Sigmoid colon (tissue), 7 donors: ENCODE results near the gene DCK. TPM values are rescaled to one million over a fixed set of nuclear protein-coding genes. Genes with fewer than 3 reads are reported as not detected.
"Not testable (repeated sequence)": the region's sequence is repeated elsewhere in the genome, so short reads cannot be mapped to it uniquely, and the experiment has no call there.

Experiments used
- DNase-seq: peaks from one replicate; pipeline ENCODE4 v3.0.0-alpha.2; 2019
- H3K27ac ChIP-seq, 4 donors: fragments of 200-600 bp; sonication (generic); one replicate each; pipeline ENCODE4 v1.5.1; 2016 to 2019; ENCODE audit warnings: mild to moderate bottlenecking in 1 of 4
- H3K27me3 ChIP-seq, 3 donors: fragments of 200-600 bp; sonication (generic); one replicate each; pipeline ENCODE4 v1.5.1; 2019; ENCODE audit warnings: mild to moderate bottlenecking in 1 of 3
- H3K36me3 ChIP-seq, 4 donors: fragments of 200-600 bp; sonication (generic); one replicate each; pipeline ENCODE4 v1.5.1; 2016 to 2019
- H3K4me1 ChIP-seq, 4 donors: fragments of 200-600 bp; sonication (generic); one replicate each; pipeline ENCODE4 v1.5.1; 2017 to 2019
- H3K4me3 ChIP-seq, 4 donors: fragments of 200-600 bp; sonication (generic); one replicate each; pipeline ENCODE4 v1.5.1; 2017 to 2019; ENCODE audit warnings: mild to moderate bottlenecking in 2 of 4, moderate library complexity in 1 of 4
- H3K9me3 ChIP-seq, 4 donors: fragments of 200-600 bp in 3 of 4; sonication (generic) in 3 of 4; one replicate each; pipeline versions ENCODE4 v1.5.1 to v1.6.1; 2013 to 2019
- EP300 ChIP-seq, 4 donors: sonication (generic); formaldehyde crosslinking; IDR thresholded peaks; one replicate each; pipeline ENCODE4 v1.6.1; 2017; ENCODE audit warnings: antibody characterized with exemption in 4 of 4
- POLR2A ChIP-seq, 2 donors: fragments of 450-650 bp; IDR thresholded peaks; one replicate each; pipeline ENCODE4 v1.6.1; 2016; ENCODE audit warnings: antibody characterized with exemption in 2 of 2, mild to moderate bottlenecking in 2 of 2, moderate library complexity in 2 of 2
- POLR2AphosphoS5 ChIP-seq, 4 donors: sonication (generic); formaldehyde crosslinking; IDR thresholded peaks; one replicate each; pipeline ENCODE4 v1.6.1; 2017; ENCODE audit warnings: antibody characterized with exemption in 4 of 4
- WGBS, 2 donors: extraction: QIAGEN DNeasy Blood & Tissue Kit; methylation state at CpG; one replicate each; pipeline ENCODE4 v1.1.7; 2013; 5-methylcytosine and 5-hydroxymethylcytosine counted together
- intact Hi-C: fragments of 100-400 bp; cut with DNase I; formaldehyde crosslinking; loops from one replicate; pipeline ENCODE4 v1.15.1; 2023
- polyA plus RNA-seq, 3 donors: library from polyadenylated mRNA; stranded (reverse); fragments of 200-250 nt; gene quantifications; one replicate each; pipeline ENCODE4 v1.2.3, GENCODE V29; 2013
- total RNA-seq, 4 donors: library from RNA; depleted of rRNA; stranded (reverse); fragments of >200 nt; gene quantifications; one replicate each; pipeline ENCODE4 v1.1.0, GENCODE V29; 2016
- TF ChIP-seq, protein P1 (sequence below), 4 experiments: fragments of 450-650 bp in 3 of 4; fragments of 200-600 bp in 1 of 4; IDR thresholded peaks; one replicate each; pipeline ENCODE4 v1.5.1; 2016 to 2019; ENCODE audit warnings: antibody characterized with exemption in 4 of 4, mild to moderate bottlenecking in 3 of 4, moderate library complexity in 2 of 4
- donor health status: healthy with polysubstance abuse.
- donor health status: Bipolar disorder and iron deficiency.
- donor health status: healthy.

DCK gene
- total and polyA plus RNA-seq, 7 donors = 10.0 to 26.0 (median 17.3) TPM

DNA sequence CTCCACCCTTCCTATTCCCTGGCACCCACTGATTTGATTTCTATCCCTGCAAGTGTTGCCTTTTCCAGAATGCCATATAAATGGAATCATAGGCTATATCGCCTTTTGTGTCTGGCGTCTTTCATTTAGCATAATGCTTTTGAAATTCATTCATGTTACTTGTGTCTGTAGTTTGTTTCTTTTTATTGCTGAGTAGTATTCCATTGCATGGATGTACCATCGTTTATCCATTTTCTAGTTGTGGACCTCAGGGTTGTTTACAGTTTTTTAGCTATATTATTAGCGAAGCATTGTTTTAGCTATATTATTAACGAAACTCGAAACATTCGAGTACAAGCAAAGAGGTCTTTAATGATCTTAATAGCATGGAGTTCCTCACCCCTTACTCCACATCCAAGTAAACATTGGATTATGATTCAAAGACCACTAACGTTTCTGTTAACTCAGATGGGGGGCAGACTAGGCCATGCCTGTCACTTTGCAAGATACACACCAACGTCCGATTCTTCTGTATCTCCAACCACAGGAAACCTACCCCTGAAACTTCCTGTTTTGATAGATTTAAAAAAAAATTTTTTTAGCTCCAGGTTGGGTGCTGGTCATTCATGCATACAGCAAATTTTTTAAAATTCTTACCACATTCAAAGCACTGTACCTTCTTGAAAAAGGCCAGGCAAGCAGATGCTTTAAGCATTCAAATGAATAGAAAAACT lies 1.1 kb downstream of the DCK start:
- DNase-seq = no peak
- peaks cover 0 to 45% (median 23%) of the 10 kb centered on the region in 4 donors for H3K4me1 ChIP-seq
- intact Hi-C loops = no loop called here

GRCh38 chr4:70996018-70996360 lies 2.5 kb downstream of the DCK start:
- Histone ChIP-seq H3K27ac (no peak overlapping the region), H3K9me3 (no peaks in the 10 kb centered on the region), H3K4me1 (peaks cover 0 to 45% (median 23%) of the 10 kb centered on the region in 4 donors), H3K4me3 (no peak overlapping the region), H3K36me3 (peaks cover 0 to 16% (median 0%) of the 10 kb centered on the region in 4 donors), H3K27me3 (no peaks in the 10 kb centered on the region)
- no peak for DNase-seq
- intact Hi-C loops = no loop called here
- TF ChIP-seq, protein P1, sequence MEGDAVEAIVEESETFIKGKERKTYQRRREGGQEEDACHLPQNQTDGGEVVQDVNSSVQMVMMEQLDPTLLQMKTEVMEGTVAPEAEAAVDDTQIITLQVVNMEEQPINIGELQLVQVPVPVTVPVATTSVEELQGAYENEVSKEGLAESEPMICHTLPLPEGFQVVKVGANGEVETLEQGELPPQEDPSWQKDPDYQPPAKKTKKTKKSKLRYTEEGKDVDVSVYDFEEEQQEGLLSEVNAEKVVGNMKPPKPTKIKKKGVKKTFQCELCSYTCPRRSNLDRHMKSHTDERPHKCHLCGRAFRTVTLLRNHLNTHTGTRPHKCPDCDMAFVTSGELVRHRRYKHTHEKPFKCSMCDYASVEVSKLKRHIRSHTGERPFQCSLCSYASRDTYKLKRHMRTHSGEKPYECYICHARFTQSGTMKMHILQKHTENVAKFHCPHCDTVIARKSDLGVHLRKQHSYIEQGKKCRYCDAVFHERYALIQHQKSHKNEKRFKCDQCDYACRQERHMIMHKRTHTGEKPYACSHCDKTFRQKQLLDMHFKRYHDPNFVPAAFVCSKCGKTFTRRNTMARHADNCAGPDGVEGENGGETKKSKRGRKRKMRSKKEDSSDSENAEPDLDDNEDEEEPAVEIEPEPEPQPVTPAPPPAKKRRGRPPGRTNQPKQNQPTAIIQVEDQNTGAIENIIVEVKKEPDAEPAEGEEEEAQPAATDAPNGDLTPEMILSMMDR (IDR thresholded peaks at IDR 0.05) = no peak
- TF ChIP-seq EP300 (IDR thresholded peaks at IDR 0.05) (no peak), POLR2AphosphoS5 (IDR thresholded peaks at IDR 0.05) (no peak), POLR2A (IDR thresholded peaks at IDR 0.05) (no peak)
- 38 to 72% methylated on average over 4 of the region's 4 CpGs for WGBS, 2 donors

More for the DNA sequence above, 1.1 kb downstream of the DCK start:
- WGBS, 2 donors = 46 to 67% methylated on average over 10 of the region's 10 CpGs
- Histone ChIP-seq H3K27ac (peak overlapping the region in 3 of 4 donors; percentile 84 to 87 (median 86)), H3K4me3 (peak overlapping the region; percentile 61 to 85 (median 75)), H3K27me3 (no peaks in the 10 kb centered on the region), H3K36me3 (peaks cover 0 to 16% (median 0%) of the 10 kb centered on the region in 4 donors), H3K9me3 (no peaks in the 10 kb centered on the region)
- no peak for TF ChIP-seq EP300 (IDR thresholded peaks at IDR 0.05)
- TF ChIP-seq POLR2A (IDR thresholded peaks at IDR 0.05) = no peak
- TF ChIP-seq, protein P1 (IDR thresholded peaks at IDR 0.05) = no peak
- TF ChIP-seq POLR2AphosphoS5 (IDR thresholded peaks at IDR 0.05) = no peak

GRCh38 chr4:70997036-70997435 lies 3.6 kb downstream of the DCK start:
- Histone ChIP-seq H3K4me1 (peaks cover 0 to 45% (median 23%) of the 10 kb centered on the region in 4 donors), H3K27ac (peak overlapping the region in 2 of 4 donors; percentile 12), H3K4me3 (no peak overlapping the region), H3K36me3 (peaks cover 0 to 16% (median 0%) of the 10 kb centered on the region in 4 donors), H3K9me3 (no peaks in the 10 kb centered on the region), H3K27me3 (no peaks in the 10 kb centered on the region)
- 65 to 73% methylated on average over 1 of the region's 1 CpG for WGBS, 2 donors
- DNase-seq = no peak
- TF ChIP-seq POLR2AphosphoS5 (IDR thresholded peaks at IDR 0.05) = no peak
- TF ChIP-seq EP300 (IDR thresholded peaks at IDR 0.05) = no peak
- no peak for TF ChIP-seq POLR2A (IDR thresholded peaks at IDR 0.05)
- TF ChIP-seq, protein P1 (IDR thresholded peaks at IDR 0.05) = no peak
- intact Hi-C loops = no loop called here

GRCh38 chr4:70997546-70997945 lies 4.1 kb downstream of the DCK start:
- Histone ChIP-seq H3K4me1 (peaks cover 0 to 41% (median 19%) of the 10 kb centered on the region in 4 donors), H3K27me3 (no peaks in the 10 kb centered on the region), H3K9me3 (no peaks in the 10 kb centered on the region), H3K36me3 (peaks cover 0 to 16% (median 0%) of the 10 kb centered on the region in 4 donors), H3K4me3 (no peak overlapping the region), H3K27ac (peak overlapping the region in 2 of 4 donors; percentile 12)
- no peak for DNase-seq
- WGBS, 2 donors = 35 to 56% methylated on average over 2 of the region's 2 CpGs
- TF ChIP-seq POLR2AphosphoS5 (IDR thresholded peaks at IDR 0.05) (no peak), POLR2A (IDR thresholded peaks at IDR 0.05) (no peak), EP300 (IDR thresholded peaks at IDR 0.05) (no peak)
- TF ChIP-seq, protein P1 (IDR thresholded peaks at IDR 0.05) = no peak
- intact Hi-C loops = no loop called here

- DNase-seq, intact Hi-C loops, H3K9me3 ChIP-seq, H3K27me3 ChIP-seq, H3K4me3 ChIP-seq, H3K27ac ChIP-seq: not testable (repeated sequence)
- peaks cover 0 to 31% (median 8%) of the 10 kb centered on the region in 4 donors for H3K4me1 ChIP-seq
- H3K36me3 ChIP-seq = peaks cover 0 to 16% (median 0%) of the 10 kb centered on the region in 4 donors
These were observed 6.2 kb downstream of the DCK start for GRCh38 chr4:70999639-71000038.

DNA sequence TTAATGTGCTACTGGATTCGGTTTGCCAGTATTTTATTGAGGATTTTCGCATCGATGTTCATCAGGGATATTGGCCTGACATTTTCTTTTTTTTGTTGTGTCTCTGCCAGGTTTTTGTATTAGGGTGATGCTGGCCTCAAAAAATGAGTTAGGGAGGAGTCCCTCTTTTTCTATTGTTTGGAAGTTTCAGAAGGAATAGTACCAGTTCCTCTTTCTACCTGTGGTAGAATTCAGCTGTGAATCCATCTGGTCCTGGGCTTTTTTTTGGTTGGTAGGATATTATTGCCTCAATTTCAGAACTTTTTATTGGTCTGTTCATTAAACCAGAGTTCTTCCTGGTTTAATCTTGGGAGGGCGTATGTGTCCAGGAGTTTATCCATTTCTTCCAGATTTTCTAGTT lies 7.9 kb downstream of the DCK start:
- H3K9me3 ChIP-seq, H3K27ac ChIP-seq, DNase-seq, intact Hi-C loops, H3K27me3 ChIP-seq, H3K4me3 ChIP-seq: not testable (repeated sequence)
- WGBS, 2 donors = 98% methylated on average over 4 of the region's 4 CpGs
- Histone ChIP-seq H3K4me1 (peaks cover 0 to 16% (median 6%) of the 10 kb centered on the region in 4 donors), H3K36me3 (peaks cover 0 to 16% (median 0%) of the 10 kb centered on the region in 4 donors)
